GM23338 (cell line): ENCODE results near the gene ACCSL. TPM values are rescaled to one million over a fixed set of nuclear protein-coding genes. Genes with fewer than 3 reads are reported as not detected.

Source experiments
- ATAC-seq: fragments of 200-7000 bp; cut with Tn5 transposase; 3 replicates; pipeline ENCODE4 v1.9.1; 2020
- DNase-seq: peaks from one replicate; pipeline ENCODE4 v3.0.0-alpha.2; 2015; ENCODE audit warnings: low spot score
- H2AFZ ChIP-seq: fragments of 200-600 bp; sonication (generic); 2 replicates; pipeline ENCODE4 v1.8.0; 2016; ENCODE audit warnings: antibody characterized with exemption, mild to moderate bottlenecking, moderate library complexity
- H3F3A ChIP-seq: fragments of 200-600 bp; sonication (generic); replicated peaks from 2 replicates; pipeline ENCODE4 v1.8.0; 2017; ENCODE audit warnings: antibody characterized with exemption, mixed run types, low read depth
- H3K27ac ChIP-seq: fragments of 200-600 bp; sonication (generic); 2 replicates; pipeline ENCODE4 v1.6.1; 2016; ENCODE audit warnings: low read depth
- H3K27me3 ChIP-seq: fragments of 200-600 bp; sonication (generic); 2 replicates; pipeline ENCODE4 v1.8.0; 2016; ENCODE audit warnings: mild to moderate bottlenecking, mixed run types, moderate library complexity; ENCODE audit not compliant: insufficient read depth
- H3K36me3 ChIP-seq: fragments of 200-600 bp; sonication (generic); 2 replicates; pipeline ENCODE4 v1.8.0; 2016; ENCODE audit warnings: mild to moderate bottlenecking; ENCODE audit not compliant: insufficient read depth
- H3K4me1 ChIP-seq: fragments of 200-600 bp; sonication (generic); 2 replicates; pipeline ENCODE4 v1.8.0; 2016; ENCODE audit warnings: mild to moderate bottlenecking, moderate library complexity; ENCODE audit not compliant: insufficient read depth
- H3K4me2 ChIP-seq: fragments of 200-600 bp; sonication (generic); 2 replicates; pipeline ENCODE4 v1.7.1; 2017; ENCODE audit warnings: mixed run types
- H3K4me3 ChIP-seq: fragments of 200-600 bp; sonication (generic); 2 replicates; pipeline ENCODE4 v1.6.1; 2016; ENCODE audit warnings: mixed run types
- H3K79me2 ChIP-seq: fragments of 200-600 bp; sonication (generic); replicated peaks from 2 replicates; pipeline ENCODE4 v1.8.0; 2017; ENCODE audit warnings: mild to moderate bottlenecking; ENCODE audit not compliant: insufficient read depth
- H3K9me2 ChIP-seq: fragments of 200-600 bp; sonication (generic); 2 replicates; pipeline ENCODE4 v1.8.0; 2017; ENCODE audit not compliant: insufficient read depth
- H4K20me1 ChIP-seq: fragments of 200-600 bp; sonication (generic); replicated peaks from 2 replicates; pipeline ENCODE4 v1.8.0; 2017; ENCODE audit warnings: mild to moderate bottlenecking; ENCODE audit not compliant: insufficient read depth
- H3K27ac Mint-ChIP-seq: 2 replicates; pipeline ENCODE4 v1.8.0; 2020; ENCODE audit warnings: inconsistent platforms, mild to moderate bottlenecking, moderate library complexity, mixed read lengths
- H3K27me3 Mint-ChIP-seq: 3 replicates; pipeline ENCODE4 v1.8.0; 2022; ENCODE audit warnings: low read depth, mild to moderate bottlenecking, moderate library complexity, mixed read lengths, inconsistent platforms; ENCODE audit not compliant: insufficient read depth, poor library complexity
- H3K36me3 Mint-ChIP-seq: 3 replicates; pipeline ENCODE4 v1.8.0; 2021; ENCODE audit warnings: low read depth, mild to moderate bottlenecking, inconsistent platforms, moderate library complexity, mixed read lengths
- H3K4me1 Mint-ChIP-seq: 3 replicates; pipeline ENCODE4 v1.8.0; 2020; ENCODE audit warnings: mild to moderate bottlenecking, inconsistent platforms, mixed read lengths
- H3K4me3 Mint-ChIP-seq: 3 replicates; pipeline ENCODE4 v1.8.0; 2021; ENCODE audit warnings: moderate library complexity, mild to moderate bottlenecking, inconsistent platforms, mixed read lengths
- H3K9me3 Mint-ChIP-seq: 3 replicates; pipeline ENCODE4 v1.8.0; 2020; ENCODE audit warnings: moderate library complexity, mild to moderate bottlenecking, inconsistent platforms, mixed read lengths
- CREB1 ChIP-seq: fragments of 250-450 bp; sonication (Bioruptor Pico); IDR thresholded peaks from 2 replicates; pipeline ENCODE4 v1.5.0; 2020; ENCODE audit warnings: low read depth, mild to moderate bottlenecking, moderate library complexity
- EZH2 ChIP-seq: fragments of 200-600 bp; sonication (generic); IDR thresholded peaks from one replicate; pipeline ENCODE4 v1.8.0; 2017; ENCODE audit warnings: antibody characterized with exemption, mild to moderate bottlenecking, low read depth; ENCODE audit not compliant: unreplicated experiment
- EZH2phosphoT487 ChIP-seq: fragments of 200-600 bp; sonication (generic); IDR thresholded peaks from one replicate; pipeline ENCODE4 v1.8.1; 2018; ENCODE audit warnings: antibody characterized with exemption; ENCODE audit not compliant: unreplicated experiment
- JUNB ChIP-seq: IDR thresholded peaks from one replicate; pipeline ENCODE4 v1.6.1; 2016; ENCODE audit warnings: antibody characterized with exemption; ENCODE audit not compliant: unreplicated experiment
- NANOG ChIP-seq: IDR thresholded peaks from 2 replicates; pipeline ENCODE4 v1.6.1; 2016; ENCODE audit warnings: antibody characterized with exemption, borderline replicate concordance
- POLR2AphosphoS5 ChIP-seq: IDR thresholded peaks from 2 replicates; pipeline ENCODE4 v1.6.1; 2016; ENCODE audit warnings: antibody characterized with exemption, low read depth
- STAT1 ChIP-seq: IDR thresholded peaks from one replicate; pipeline ENCODE4 v1.6.1; 2016; ENCODE audit warnings: antibody characterized with exemption; ENCODE audit not compliant: unreplicated experiment
- ZNF331 ChIP-seq: fragments of 250-450 bp; sonication (Bioruptor Pico); IDR thresholded peaks from 2 replicates; pipeline ENCODE4 v1.5.0; 2020; ENCODE audit warnings: low read depth, mild to moderate bottlenecking, moderate library complexity
- polyA plus RNA-seq: library from polyadenylated mRNA; unstranded; fragments of >200 nt; fragmentation: Nextera tagmentation; extraction: Ambion mirVana; gene quantifications from 2 replicates; pipeline ENCODE4 v1.2.1, GENCODE V29; 2016
- total RNA-seq: library from RNA; depleted of rRNA; stranded (reverse); fragments of >200 nt; shearing (Covaris generic); gene quantifications from 2 replicates; pipeline ENCODE4 v1.2.3, GENCODE V29; 2014
- TF ChIP-seq, protein P1 (sequence below): IDR thresholded peaks from one replicate; pipeline ENCODE4 v1.6.1; 2018; ENCODE audit warnings: antibody characterized with exemption; ENCODE audit not compliant: unreplicated experiment
- TF ChIP-seq, protein P2 (sequence below): IDR thresholded peaks from 2 replicates; pipeline ENCODE4 v1.6.1; 2016; ENCODE audit warnings: antibody characterized with exemption
- TF ChIP-seq, protein P3 (sequence below): fragments of 250-450 bp; sonication (Bioruptor Pico); IDR thresholded peaks from 2 replicates; pipeline ENCODE4 v1.5.0; 2020; ENCODE audit warnings: mild to moderate bottlenecking, moderate library complexity
- TF ChIP-seq, protein P4 (sequence below), 2 experiments: fragments of 200-600 bp in 1 of 2; sonication (generic) in 1 of 2; conservative IDR thresholded peaks; 2 replicates each; pipeline versions ENCODE4 v1.5.1 to v1.6.1; 2016 to 2017; ENCODE audit warnings: antibody characterized with exemption in 2 of 2, low read depth in 2 of 2, mild to moderate bottlenecking in 2 of 2, moderate library complexity in 1 of 2

ACCSL gene
- total and polyA plus RNA-seq, 2 experiments from 2014 or later = not detected

DNA sequence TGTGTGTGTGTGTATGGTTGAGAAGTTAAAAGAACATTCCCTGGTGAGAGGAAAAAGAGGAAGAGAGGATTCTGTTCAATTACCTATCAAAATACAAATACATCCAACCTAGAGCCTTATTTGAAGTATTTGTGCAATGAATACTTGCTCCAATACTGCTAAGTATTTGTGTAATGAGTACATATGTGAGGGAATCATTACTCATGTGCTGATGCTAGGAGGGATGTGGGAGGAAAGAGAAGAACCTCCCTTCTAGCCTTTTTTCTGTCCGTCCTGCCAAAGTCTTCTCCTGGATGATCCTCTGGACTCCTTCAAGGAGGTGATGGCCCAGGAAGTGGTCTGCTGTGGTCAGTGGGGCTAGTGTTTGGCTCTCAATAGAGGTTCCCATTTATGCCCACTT, 36.0 kb upstream of the ACCSL start (continued):
- TF ChIP-seq, protein P1, sequence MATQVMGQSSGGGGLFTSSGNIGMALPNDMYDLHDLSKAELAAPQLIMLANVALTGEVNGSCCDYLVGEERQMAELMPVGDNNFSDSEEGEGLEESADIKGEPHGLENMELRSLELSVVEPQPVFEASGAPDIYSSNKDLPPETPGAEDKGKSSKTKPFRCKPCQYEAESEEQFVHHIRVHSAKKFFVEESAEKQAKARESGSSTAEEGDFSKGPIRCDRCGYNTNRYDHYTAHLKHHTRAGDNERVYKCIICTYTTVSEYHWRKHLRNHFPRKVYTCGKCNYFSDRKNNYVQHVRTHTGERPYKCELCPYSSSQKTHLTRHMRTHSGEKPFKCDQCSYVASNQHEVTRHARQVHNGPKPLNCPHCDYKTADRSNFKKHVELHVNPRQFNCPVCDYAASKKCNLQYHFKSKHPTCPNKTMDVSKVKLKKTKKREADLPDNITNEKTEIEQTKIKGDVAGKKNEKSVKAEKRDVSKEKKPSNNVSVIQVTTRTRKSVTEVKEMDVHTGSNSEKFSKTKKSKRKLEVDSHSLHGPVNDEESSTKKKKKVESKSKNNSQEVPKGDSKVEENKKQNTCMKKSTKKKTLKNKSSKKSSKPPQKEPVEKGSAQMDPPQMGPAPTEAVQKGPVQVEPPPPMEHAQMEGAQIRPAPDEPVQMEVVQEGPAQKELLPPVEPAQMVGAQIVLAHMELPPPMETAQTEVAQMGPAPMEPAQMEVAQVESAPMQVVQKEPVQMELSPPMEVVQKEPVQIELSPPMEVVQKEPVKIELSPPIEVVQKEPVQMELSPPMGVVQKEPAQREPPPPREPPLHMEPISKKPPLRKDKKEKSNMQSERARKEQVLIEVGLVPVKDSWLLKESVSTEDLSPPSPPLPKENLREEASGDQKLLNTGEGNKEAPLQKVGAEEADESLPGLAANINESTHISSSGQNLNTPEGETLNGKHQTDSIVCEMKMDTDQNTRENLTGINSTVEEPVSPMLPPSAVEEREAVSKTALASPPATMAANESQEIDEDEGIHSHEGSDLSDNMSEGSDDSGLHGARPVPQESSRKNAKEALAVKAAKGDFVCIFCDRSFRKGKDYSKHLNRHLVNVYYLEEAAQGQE = no peak
- no peak for TF ChIP-seq EZH2phosphoT487

DNA sequence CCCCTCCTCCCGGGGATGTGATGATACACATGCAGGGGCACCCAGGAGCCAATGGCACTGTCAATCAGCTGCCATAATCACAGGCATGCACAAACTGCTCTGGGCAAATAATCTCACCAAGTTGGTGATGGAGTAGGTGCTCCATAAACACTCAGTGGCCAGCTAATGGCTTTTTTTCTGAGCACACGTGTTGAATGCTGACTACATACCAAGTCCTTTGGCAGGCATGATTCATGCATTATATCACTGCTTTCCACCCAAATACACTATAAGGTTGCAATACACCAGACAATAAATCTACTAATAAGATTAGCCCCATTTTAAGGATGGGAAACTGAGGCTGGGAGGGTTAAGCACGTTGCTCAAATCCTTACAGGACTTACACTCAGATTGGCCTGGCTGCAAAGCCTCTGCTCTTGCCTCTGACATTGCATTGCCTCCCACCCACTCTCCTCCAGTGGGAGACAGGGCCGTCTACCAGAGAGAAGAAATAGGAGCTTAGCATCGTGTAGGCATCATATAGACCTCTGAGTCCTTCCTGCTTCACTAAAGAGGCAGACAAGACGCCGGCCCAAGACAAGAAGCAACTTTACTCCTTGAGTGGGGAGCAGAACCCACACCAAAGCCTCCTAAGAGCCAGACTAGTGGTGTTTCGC, 32.7 kb upstream of the ACCSL start:
- no peak overlapping the region for H3K27ac Mint-ChIP-seq
- peaks cover 10% of the 10 kb centered on the region for H3K27me3 Mint-ChIP-seq
- no peaks in the 10 kb centered on the region for H3K9me3 Mint-ChIP-seq
- DNase-seq (no peak), ATAC-seq (no peak)
- Histone ChIP-seq H3K4me1 (no peaks in the 10 kb centered on the region), H3K27ac (no peak overlapping the region), H3F3A (no peaks in the 10 kb centered on the region), H4K20me1 (no peaks in the 10 kb centered on the region), H3K9me2 (no peaks in the 10 kb centered on the region), H3K4me3 (no peak overlapping the region), H3K4me2 (no peak overlapping the region), H3K79me2 (no peaks in the 10 kb centered on the region), H3K36me3 (no peaks in the 10 kb centered on the region), H2AFZ (no peak overlapping the region), H3K27me3 (no peaks in the 10 kb centered on the region)
- no peaks in the 10 kb centered on the region for H3K36me3 Mint-ChIP-seq
- H3K4me1 Mint-ChIP-seq = no peaks in the 10 kb centered on the region; the same call in 2 of the 3 replicates
- H3K4me3 Mint-ChIP-seq = no peak overlapping the region
- TF ChIP-seq, protein P2, sequence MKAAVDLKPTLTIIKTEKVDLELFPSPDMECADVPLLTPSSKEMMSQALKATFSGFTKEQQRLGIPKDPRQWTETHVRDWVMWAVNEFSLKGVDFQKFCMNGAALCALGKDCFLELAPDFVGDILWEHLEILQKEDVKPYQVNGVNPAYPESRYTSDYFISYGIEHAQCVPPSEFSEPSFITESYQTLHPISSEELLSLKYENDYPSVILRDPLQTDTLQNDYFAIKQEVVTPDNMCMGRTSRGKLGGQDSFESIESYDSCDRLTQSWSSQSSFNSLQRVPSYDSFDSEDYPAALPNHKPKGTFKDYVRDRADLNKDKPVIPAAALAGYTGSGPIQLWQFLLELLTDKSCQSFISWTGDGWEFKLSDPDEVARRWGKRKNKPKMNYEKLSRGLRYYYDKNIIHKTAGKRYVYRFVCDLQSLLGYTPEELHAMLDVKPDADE = no peak
- TF ChIP-seq NANOG (no peak), STAT1 (no peak), EZH2 (no peak), POLR2AphosphoS5 (no peak), ZNF331 (CRISPR knock-in tag) (no peak), EZH2phosphoT487 (no peak), JUNB (no peak), CREB1 (no peak)
- TF ChIP-seq, protein P3, sequence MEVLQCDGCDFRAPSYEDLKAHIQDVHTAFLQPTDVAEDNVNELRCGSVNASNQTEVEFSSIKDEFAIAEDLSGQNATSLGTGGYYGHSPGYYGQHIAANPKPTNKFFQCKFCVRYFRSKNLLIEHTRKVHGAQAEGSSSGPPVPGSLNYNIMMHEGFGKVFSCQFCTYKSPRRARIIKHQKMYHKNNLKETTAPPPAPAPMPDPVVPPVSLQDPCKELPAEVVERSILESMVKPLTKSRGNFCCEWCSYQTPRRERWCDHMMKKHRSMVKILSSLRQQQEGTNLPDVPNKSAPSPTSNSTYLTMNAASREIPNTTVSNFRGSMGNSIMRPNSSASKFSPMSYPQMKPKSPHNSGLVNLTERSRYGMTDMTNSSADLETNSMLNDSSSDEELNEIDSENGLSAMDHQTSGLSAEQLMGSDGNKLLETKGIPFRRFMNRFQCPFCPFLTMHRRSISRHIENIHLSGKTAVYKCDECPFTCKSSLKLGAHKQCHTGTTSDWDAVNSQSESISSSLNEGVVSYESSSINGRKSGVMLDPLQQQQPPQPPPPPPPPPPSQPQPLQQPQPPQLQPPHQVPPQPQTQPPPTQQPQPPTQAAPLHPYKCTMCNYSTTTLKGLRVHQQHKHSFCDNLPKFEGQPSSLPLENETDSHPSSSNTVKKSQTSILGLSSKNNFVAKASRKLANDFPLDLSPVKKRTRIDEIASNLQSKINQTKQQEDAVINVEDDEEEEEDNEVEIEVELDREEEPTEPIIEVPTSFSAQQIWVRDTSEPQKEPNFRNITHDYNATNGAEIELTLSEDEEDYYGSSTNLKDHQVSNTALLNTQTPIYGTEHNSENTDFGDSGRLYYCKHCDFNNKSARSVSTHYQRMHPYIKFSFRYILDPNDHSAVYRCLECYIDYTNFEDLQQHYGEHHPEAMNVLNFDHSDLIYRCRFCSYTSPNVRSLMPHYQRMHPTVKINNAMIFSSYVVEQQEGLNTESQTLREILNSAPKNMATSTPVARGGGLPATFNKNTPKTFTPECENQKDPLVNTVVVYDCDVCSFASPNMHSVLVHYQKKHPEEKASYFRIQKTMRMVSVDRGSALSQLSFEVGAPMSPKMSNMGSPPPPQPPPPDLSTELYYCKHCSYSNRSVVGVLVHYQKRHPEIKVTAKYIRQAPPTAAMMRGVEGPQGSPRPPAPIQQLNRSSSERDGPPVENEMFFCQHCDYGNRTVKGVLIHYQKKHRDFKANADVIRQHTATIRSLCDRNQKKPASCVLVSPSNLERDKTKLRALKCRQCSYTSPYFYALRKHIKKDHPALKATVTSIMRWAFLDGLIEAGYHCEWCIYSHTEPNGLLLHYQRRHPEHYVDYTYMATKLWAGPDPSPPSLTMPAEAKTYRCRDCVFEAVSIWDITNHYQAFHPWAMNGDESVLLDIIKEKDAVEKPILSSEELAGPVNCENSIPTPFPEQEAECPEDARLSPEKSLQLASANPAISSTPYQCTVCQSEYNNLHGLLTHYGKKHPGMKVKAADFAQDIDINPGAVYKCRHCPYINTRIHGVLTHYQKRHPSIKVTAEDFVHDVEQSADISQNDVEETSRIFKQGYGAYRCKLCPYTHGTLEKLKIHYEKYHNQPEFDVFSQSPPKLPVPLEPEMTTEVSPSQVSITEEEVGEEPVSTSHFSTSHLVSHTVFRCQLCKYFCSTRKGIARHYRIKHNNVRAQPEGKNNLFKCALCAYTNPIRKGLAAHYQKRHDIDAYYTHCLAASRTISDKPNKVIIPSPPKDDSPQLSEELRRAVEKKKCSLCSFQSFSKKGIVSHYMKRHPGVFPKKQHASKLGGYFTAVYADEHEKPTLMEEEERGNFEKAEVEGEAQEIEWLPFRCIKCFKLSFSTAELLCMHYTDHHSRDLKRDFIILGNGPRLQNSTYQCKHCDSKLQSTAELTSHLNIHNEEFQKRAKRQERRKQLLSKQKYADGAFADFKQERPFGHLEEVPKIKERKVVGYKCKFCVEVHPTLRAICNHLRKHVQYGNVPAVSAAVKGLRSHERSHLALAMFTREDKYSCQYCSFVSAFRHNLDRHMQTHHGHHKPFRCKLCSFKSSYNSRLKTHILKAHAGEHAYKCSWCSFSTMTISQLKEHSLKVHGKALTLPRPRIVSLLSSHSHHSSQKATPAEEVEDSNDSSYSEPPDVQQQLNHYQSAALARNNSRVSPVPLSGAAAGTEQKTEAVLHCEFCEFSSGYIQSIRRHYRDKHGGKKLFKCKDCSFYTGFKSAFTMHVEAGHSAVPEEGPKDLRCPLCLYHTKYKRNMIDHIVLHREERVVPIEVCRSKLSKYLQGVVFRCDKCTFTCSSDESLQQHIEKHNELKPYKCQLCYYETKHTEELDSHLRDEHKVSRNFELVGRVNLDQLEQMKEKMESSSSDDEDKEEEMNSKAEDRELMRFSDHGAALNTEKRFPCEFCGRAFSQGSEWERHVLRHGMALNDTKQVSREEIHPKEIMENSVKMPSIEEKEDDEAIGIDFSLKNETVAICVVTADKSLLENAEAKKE (CRISPR knock-in tag) = no peak
- TF ChIP-seq, protein P4, sequence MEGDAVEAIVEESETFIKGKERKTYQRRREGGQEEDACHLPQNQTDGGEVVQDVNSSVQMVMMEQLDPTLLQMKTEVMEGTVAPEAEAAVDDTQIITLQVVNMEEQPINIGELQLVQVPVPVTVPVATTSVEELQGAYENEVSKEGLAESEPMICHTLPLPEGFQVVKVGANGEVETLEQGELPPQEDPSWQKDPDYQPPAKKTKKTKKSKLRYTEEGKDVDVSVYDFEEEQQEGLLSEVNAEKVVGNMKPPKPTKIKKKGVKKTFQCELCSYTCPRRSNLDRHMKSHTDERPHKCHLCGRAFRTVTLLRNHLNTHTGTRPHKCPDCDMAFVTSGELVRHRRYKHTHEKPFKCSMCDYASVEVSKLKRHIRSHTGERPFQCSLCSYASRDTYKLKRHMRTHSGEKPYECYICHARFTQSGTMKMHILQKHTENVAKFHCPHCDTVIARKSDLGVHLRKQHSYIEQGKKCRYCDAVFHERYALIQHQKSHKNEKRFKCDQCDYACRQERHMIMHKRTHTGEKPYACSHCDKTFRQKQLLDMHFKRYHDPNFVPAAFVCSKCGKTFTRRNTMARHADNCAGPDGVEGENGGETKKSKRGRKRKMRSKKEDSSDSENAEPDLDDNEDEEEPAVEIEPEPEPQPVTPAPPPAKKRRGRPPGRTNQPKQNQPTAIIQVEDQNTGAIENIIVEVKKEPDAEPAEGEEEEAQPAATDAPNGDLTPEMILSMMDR (conservative IDR thresholded peaks at IDR 0.05; ENCODE audit: low read depth in 2 of 2) = no peak
